T-helper 9 cell (primary cell): ENCODE measurements around the gene TMEM237.
"Not testable (repeated sequence)": the region's sequence is repeated elsewhere in the genome, so short reads cannot be mapped to it uniquely, and the experiment has no call there.

Experiments used
- DNase-seq: peaks from one replicate; pipeline ENCODE4 v3.0.0-alpha.2; 2020
- total RNA-seq, 2 donors: gene quantifications; one replicate each; lab custom pipeline; 2026; lab: John Stamatoyannopoulos, UW

TMEM237 gene, protein sequence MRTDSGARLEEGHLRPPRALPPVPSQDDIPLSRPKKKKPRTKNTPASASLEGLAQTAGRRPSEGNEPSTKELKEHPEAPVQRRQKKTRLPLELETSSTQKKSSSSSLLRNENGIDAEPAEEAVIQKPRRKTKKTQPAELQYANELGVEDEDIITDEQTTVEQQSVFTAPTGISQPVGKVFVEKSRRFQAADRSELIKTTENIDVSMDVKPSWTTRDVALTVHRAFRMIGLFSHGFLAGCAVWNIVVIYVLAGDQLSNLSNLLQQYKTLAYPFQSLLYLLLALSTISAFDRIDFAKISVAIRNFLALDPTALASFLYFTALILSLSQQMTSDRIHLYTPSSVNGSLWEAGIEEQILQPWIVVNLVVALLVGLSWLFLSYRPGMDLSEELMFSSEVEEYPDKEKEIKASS
- total RNA-seq: 5.3 to 6.1 reads per million in 2 donors

DNA sequence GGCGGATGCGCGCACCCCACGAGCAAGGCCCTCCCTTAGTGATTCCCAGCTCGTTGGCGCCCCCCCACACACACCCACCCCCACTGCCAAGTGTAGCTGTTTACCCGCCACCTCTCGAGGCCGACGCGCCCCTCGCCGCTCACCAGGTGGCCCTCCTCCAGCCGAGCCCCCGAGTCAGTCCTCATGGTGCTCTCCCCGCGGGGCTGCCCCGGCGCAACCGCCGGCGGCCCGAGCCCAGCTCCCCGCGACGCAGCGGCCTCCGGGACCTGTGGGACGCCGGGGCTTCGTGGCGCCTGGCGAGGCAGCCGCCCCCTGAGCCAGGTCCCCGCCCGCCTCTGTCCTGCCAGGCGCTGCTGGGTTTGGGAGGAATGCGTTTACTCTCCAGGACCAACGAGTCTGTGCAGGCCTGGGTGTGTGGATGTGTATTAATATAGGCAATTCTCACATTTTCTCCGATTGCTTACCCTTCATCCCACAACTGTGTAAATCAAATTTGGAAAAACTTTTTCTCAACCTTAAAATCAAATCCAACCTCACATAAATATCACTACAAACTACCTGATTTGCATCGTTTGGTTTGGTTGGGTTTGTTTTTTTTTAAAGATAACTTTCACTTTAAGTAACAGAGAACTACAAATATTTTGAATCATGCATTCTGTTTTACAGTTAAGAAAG lies at the start of gene TMEM237:
Gene TMEM237, minus strand, starts transcription at position 288 of the 675 bp plus-strand sequence. Its CDS starts 103 bp downstream, at position 185.
- peak; percentile 42 for DNase-seq

DNA sequence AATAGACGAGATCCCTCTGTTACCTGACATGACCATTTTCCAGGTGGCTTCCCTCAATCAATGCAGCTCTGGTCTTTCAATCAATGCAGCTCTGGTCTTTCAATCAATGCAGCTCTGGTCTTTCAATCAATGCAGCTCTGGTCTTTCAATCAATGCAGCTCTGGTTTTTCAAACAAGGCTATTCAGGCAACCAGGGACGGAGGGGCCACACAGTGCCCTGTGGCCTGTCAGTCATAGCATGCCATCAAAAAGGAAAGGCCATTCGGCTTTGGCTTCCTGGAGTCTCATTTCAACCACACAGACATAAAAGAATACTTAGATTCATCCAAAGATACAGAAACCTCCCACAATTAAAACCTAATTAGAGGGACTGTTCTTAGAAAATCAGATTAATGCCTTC lies 41.9 kb upstream of the TMEM237 start:
- no peak for DNase-seq

DNA sequence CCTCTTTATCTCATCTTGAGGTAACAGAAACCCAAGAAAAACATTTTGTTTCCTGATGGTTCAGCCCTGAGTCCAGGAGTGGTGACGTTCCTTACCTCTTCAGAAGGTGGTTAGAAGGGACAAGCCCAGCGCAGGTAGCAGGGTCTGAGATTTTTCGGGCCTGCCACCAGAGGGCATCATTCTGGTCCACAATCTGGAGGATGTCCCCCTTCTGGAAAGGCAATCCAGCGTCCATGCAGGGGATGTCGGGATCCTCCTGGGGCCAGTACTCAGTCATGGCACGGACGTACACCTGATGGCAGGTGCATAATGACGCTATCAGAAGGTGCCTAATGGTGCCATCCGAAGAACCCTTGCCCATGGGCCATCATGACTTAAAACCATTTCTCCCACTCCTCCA lies 37.4 kb upstream of the TMEM237 start:
- DNase-seq: no peak

DNA sequence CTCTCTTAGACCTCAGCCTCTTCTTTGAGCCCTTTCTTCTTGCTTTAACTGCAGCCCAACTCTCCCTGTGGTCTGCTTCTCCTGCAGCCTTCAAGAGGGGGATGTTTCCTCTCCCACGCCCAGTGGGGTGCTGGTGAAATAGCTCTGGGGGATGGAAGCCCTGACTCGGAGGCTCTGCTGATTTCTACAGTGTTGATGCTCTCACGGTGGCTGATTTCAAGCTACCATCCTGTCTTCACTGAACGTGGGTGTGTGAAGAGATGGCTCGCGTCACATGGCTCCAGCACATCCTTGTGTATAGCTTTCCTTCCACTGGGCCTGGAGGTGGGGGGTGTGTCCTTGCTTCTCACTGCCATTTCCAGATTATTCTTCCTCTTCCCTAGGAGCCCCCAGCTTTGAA lies 35.1 kb upstream of the TMEM237 start:
- no peak for DNase-seq

DNA sequence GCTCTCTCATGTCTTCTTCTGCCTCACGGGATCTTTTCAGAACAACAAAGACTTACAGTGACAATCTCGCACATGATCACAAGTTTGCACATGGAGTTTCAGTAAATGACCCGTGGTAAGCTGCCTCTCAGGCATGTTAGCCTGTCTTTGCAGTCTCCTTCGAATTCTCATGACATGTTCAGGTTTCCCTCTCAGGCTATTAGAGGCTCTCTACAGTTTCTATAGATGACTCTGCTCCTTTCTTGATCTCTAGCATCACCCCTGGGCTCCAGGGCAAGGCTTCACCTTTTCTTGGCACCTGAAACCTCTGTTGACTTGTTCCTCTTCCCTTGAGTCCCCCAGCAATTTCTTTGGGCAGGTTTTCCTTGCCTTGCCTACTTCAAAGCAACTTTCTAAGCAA lies 32.2 kb upstream of the TMEM237 start:
- no peak for DNase-seq

DNA sequence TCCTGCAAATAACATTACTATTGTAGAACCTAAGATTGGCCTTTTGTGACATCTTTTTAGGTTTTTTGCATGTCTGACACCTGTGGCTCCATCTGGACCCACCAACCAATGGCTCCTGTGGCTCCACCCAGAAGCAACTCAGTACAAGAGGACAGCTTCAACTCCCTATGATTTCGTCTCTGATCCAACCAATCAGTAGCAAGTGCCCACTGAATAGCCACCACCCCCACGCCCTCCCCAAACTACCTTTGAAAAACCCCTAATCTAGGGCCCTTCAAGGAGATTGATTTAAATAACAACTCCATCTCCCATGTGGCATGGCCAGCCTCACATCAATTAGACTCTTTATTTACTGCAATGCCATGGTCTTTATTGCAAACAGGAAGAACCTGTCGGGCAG lies 31.5 kb upstream of the TMEM237 start:
- no peak for DNase-seq

DNA sequence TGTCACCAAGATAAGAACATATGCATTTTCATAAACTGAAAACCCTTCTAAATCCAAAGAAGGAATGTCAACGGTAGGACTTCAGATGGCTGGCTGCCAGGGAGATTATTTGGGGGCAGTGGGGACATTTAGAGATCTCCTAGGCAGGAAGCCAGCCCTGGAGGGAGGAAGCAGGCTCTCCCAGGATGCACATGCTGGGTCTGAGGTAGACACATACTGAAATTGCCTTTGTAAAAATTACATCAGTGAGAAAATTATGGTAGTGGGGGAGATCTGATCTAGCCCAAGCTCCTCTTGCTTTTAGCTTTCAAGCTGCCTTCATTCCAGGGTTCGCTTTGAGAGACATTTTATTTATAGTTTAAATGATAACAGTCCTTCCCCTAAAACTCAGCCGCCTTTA lies 31.0 kb upstream of the TMEM237 start:
- DNase-seq: no peak

DNA sequence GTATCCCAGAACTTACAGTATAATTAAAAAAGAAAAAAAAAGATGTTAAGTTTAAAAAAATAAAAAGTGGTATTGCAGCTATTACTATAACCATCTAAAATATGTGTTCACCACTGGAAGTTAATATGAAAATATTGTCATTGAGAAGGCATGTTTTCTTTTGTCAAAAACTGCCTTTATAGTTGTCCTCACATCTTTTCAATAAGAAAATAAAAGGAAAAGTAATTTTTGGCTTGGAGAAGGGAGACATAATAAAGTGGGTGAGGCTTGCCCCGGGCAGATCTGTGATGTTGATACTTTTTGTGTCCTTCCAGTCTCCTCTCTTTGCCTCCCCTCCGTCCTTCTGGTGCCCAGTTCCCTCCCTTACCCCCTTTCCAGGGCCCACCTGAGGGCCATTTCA lies 30.2 kb upstream of the TMEM237 start:
- no peak for DNase-seq

DNA sequence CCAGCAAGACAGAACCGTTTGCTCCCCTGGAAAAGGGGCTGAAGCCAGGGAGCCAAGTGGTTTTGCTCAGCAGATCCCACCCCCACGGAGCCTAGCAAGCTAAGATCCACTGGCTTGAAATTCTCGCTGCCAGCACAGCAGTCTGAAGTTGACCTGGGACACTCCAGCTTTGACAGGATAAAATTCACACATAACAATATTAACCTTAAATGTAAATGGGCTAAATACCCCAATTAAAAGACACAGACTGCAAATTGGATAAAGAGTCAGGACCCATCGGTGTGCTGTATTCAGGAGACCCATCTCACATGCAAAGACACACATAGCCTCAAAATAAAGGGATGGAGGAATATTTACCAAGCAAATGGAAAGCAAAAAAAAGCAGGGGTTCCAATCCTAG lies 27.9 kb upstream of the TMEM237 start:
- not testable (repeated sequence) for DNase-seq

DNA sequence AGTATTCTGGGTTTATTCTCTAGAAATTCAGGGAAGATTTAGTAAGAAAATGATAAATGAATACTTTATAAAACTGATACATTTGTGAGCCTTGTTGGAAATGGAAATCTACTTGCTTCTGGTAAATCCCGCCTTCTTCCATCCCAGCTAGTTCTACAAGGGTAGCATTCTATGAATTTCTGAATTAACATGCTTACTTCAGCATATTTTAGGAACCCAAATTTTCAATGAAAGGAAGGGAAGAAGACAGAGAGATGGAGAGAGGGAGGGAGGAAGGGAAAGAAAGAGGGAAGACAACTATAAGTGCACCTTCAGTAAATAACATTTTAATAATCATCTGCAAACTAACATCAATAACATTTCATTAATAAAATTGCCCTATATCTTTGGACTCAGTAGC lies 26.6 kb upstream of the TMEM237 start:
- no peak for DNase-seq

DNA sequence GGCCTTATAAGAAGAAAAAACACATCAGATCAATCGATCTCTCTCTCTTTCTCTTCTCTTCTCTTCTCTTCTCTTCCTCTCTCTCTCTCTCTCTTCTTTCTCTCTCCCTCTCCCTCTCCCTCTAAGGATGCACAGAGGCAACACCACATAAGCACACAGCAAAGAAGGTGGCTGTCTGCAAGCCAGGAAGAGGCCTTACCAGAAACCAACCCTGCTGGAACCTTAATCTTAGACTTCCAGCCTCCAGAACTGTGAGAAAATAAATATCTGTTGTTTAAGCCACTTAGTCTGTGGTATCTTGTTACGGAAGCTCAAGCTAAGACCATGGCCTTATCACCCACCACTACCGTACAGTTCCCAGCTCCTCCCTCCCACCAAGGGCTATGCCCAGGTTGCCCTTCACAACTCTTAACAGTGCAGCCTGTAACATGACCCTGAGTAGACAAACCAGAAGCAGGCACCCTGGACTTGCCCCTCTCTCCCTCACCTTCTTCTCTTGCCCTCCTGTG lies 25.2 kb upstream of the TMEM237 start:
- DNase-seq: no peak

DNA sequence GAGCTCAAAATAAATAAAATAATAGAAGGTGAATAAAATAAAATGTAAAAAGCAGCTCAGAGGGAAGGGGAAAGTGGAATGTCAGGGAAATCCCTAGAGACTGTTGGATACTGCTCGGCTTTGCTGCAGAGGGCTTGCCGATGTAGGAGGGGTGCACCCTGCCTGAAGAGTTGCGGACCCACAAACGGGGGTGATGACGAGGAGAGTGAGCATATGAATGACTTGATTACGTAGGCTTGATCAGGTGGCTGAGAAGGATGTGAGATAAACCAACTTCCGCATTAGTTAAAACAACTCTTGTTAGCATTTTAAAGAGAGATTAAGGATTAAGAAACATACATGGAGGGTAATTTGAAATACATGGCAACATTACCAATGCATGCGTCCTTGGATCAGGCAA lies 21.0 kb upstream of the TMEM237 start:
- DNase-seq: no peak

DNA sequence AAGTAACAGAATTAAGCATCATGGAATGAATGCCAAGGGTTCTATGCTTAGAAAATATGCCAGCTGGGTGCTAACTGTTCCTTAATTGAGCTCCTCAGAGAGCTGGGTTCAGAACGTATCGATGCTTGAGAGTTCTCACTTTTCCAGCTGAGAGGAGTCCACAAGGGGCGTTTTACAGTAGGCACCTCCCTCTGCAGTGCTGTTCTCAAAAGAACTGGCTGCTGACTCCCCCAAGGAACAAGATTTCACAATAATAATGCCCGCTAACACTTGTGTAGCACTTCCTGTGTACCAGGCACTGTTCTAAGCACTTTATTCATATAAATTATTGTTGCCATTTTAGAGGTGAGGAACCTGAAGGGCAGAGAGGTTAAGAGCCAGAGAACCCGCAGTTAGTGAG lies 18.1 kb upstream of the TMEM237 start:
- no peak for DNase-seq

DNA sequence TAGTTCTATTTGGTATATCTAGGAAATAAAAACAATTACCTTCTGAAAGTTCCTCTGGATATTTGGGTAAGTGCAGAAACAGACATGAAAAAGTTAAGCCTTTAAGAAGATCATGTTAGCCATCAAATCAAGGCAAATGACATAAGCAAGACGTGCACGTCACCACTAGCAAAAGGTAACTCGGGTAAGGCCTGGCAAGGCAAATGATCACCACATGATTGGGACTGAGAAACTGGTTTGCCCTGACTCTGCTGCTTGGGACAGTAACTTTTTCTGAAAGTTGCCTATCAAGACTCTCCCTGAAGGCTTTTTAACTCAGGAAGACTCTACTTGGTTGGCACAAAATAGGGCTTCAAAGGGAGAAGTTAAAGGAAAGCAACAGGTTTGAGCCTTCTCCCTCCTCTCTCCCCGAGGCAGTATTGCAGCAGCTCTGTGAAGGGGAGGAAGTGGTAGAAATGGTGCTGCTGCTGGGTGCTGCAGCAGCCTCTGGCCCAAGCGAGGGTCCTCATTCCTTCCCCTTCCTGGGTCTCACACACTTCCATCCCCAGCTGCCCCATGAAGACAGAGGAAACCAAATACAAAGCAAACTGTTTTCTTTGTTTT lies 17.1 kb upstream of the TMEM237 start:
- DNase-seq: no peak

DNA sequence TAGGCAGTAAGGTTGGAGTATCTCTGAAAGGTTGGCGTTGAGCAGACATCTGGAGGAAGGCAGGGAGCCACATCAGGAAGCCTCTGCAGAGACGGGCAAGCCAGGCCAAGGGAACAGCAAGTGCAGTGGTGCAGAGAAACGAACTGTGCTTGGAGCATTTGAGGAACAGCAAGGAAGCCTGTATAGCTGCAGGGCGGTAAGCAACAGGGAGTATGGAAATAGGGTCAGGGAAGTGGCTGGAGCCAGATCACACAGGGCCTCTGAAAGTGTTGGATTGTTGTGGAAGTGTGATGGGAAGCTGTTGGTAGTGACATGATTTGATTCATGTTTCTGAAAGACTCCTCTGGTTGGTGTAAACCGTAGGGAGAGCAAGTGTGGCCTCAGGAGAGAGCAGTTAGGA lies 13.4 kb upstream of the TMEM237 start:
- no peak for DNase-seq

DNA sequence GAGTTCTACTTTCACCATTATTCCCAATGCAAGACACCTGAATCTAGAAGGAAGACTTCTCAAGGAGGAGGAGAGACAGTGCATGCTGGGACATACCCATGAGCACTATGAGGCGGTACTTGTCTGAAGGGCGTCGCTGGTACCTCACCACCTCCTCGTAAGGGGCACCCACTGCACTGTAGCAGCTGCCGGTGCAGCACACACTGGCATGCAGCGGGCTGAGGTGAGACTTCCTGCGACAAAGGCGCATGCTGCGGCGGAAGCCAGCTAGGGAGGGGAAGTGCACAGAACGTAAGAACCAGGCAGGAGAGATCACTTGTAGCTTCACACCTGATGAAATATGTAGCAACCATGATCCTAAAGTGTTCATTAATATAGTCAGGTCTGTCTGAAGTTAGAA lies 12.8 kb upstream of the TMEM237 start:
- no peak for DNase-seq

DNA sequence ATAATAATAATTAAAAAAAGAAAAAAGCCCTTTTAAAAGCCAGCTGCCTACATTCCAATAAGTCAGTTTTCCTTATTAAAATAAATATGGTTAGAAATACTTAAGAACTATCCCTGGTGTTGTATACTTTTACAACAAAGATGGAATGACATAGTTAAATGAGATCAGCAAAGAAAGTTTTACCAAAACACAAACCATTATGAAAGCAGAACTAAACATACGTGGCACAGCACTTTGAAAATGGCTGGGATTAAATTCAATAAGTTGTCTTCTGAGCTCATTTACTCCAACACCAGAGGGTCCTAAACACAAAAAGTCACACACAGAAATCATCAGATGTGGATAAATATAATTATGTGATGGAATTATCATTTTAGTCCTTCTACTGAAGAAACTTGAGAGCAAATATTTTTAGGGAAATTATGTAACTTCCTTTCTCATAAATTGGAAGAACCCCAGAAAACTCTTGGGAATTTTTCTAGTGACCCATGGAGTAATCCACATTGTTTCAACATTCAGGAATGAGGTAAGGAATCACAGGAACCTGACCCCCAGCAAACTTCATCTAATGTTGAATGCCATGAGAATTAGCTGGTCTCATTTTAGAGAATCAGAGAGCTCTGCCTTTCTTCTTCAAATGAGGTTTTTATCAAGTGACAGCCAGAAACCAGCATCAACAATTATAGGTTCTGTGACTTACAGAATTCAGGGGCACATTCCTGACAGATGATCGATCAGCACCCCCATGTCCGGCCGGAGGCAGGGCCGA lies 11.5 kb upstream of the TMEM237 start:
- DNase-seq: no peak

DNA sequence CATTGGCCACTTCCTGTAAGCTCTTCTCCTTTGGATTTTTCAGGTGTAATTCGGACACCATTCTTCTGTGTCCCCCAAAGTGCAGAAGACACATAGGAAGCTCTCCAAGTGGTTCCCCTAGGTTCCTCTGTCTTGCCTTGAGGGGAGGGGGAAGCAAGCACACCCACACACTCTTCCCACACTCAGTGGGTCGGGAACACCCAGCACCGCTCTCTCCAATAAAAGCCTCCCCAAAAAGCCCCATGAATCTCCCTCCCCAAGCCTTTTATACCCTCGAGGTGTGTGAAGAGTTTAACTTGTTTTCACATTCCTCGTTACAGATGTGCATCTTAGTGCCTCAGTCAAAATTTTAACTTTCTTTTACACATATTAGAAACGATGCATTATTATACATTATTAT lies 9.9 kb upstream of the TMEM237 start:
- no peak for DNase-seq

DNA sequence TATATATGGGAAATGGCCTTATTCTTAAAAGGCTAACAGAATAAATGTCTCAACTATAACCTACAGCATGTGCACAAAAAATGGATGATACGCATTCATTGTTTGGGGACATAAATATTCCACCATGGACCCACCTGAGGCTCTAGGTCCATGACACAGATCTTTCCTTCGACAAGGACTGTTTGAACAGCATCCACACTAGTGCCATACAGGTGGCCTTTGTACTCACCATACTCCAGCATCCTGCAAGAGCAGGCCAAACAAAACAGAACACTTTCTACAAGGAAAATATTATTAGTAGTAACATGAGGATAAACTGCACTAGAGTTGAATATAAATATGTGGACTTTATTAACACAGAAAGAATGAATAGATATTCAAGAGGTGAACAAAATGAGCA lies 6.1 kb upstream of the TMEM237 start:
- DNase-seq: no peak

DNA sequence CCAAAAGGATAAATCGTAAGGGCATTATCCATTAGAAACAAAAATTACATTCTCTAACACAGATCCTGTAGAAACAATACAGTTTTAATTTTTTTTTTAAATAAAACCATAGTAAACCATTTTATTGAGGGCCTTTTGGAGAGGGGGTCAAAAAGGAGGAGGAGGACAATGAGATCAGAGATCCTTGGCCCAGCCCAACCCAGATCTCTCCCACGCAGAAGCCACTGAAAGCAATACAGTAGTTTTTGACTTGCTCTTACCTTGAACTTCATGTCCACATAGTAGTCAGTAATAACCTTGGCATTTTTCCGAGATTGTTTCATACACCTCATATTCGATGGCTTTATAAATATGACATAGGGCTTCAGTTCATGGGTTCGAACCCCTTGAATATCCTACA lies 4.1 kb upstream of the TMEM237 start:
- no peak for DNase-seq

DNA sequence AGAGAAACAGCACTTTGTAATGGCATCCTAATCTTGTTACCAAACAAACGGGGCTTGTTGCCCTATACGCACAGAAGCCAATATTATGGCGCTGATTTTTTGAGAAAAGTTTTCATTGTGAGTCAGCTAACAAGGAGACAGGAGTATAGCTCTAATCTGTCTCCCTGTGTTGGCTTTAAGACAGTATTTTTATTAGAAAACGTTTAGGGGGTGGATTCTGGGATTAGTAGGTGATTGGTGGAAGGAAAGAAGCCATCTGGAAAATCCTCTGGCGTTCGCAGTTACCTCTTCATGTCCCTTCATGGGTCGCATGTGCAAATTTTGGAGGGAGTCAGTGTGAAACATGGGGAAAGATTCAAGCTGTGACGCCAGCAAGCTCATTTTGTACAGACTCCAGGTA lies 698 bp upstream of the TMEM237 start:
- DNase-seq: no peak

DNA sequence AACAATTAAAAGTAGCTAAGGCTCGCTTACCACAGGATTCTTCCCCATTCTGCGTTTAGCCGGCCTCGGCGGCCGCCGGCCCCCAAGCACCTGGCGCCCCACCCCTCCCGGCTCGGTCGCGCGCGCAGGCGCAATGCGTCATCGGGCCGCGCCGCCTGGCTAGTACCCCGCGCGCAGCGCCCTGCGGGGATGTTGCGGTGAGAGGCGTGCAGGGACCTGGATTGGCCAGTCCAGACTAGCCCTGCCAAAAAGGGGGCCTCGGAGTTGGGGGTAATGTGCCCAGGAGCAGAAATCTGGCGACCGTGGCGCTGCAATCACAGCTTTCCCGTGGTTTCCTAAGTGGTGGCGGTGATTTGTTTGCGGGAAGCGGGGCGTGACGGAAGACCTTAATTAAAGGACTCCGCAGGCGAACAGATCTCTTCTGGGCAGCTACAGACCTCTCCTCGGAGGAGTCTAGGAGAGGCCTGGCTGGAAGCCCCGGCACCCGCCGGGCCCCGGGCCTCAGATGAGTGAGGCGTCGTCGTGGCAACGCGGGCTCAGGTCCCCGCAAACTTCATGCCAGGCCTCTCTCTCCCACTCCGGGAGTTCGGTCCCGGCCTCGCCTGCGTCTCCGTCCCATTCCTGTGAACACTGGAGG lies 606 bp downstream of the TMEM237 start:
- peak; percentile 81 for DNase-seq
